Thoracic aorta (tissue), 2 donors: ENCODE measurements around the gene FCER2. TPM values are rescaled to one million over a fixed set of nuclear protein-coding genes. Genes with fewer than 3 reads are reported as not detected.

Source experiments
- ATAC-seq: fragments of 150-250 bp; one replicate; pipeline ENCODE4 v1.8.0; 2017; ENCODE audit warnings: low read depth; ENCODE audit not compliant: insufficient number of reproducible peaks, low FRiP score
- DNase-seq: peaks from one replicate; pipeline ENCODE4 v3.0.0-alpha.2; 2020; ENCODE audit warnings: low spot score
- H3K27ac ChIP-seq, 2 donors: fragments of 200-600 bp; sonication (generic); 1 replicate in 1 of 2; 2 replicates in 1 of 2; pipeline ENCODE4 v1.5.1; 2016; ENCODE audit warnings: mild to moderate bottlenecking in 2 of 2, moderate library complexity in 2 of 2
- H3K27me3 ChIP-seq: fragments of 200-600 bp; sonication (generic); replicated peaks from 2 replicates; pipeline ENCODE4 v1.6.0; 2016; ENCODE audit warnings: mild to moderate bottlenecking; ENCODE audit not compliant: insufficient read depth
- H3K36me3 ChIP-seq: fragments of 200-600 bp; sonication (generic); one replicate; pipeline ENCODE4 v1.5.1; 2016
- H3K4me1 ChIP-seq, 2 donors: fragments of 200-600 bp; sonication (generic); 1 replicate in 1 of 2; 2 replicates in 1 of 2; pipeline versions ENCODE4 v1.5.1 to v1.6.0; 2016; ENCODE audit warnings: low read depth in 2 of 2, mild to moderate bottlenecking in 1 of 2; ENCODE audit not compliant: control insufficient read depth in 1 of 2
- H3K4me3 ChIP-seq: fragments of 200-600 bp; sonication (generic); 2 replicates; pipeline ENCODE4 v1.5.1; 2016; ENCODE audit warnings: mild to moderate bottlenecking
- H3K9me3 ChIP-seq: fragments of 200-600 bp; sonication (generic); 2 replicates; pipeline ENCODE4 v1.5.1; 2016
- total RNA-seq, 2 donors: library from RNA; depleted of rRNA; stranded (reverse); fragments of >200 nt; gene quantifications; one replicate each; pipeline versions ENCODE4 v1.1.0 to v1.2.3, GENCODE V29; 2016
- TF ChIP-seq, protein P1 (sequence below): fragments of 200-600 bp; sonication (generic); IDR thresholded peaks from one replicate; pipeline ENCODE4 v1.5.1; 2019; ENCODE audit warnings: antibody characterized with exemption

Gene FCER2
- total RNA-seq, 2 donors from 2014 or later, result 1.4 to 1.5 TPM

DNA sequence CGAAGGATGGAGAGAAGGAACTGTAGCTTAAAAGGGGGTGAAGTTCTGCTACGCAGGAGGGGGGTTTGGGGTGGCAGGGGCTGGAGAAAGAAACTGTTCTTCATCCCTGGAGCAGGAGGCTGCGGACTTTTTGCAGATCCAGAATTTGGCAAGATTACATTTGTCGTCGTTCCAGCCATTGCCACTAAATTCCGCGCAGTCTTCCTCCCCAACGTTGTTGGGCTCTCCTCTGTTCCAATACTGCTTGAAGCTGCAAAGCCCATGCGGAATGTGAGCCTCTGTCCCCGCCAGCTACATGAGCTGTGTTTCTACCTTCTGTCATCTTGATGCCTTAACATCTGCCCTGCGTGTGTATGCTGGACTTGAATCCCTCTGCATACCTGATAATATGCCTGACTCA lies 41.1 kb upstream of the FCER2 start:
- no peaks in the 10 kb centered on the region for H3K36me3 ChIP-seq
- ATAC-seq, result no peak
- no peaks in the 10 kb centered on the region for H3K4me1 ChIP-seq
- no peaks in the 10 kb centered on the region for H3K9me3 ChIP-seq
- no peak for DNase-seq
- H3K27ac ChIP-seq, result no peak overlapping the region
- no peak overlapping the region for H3K4me3 ChIP-seq
- TF ChIP-seq, protein P1, sequence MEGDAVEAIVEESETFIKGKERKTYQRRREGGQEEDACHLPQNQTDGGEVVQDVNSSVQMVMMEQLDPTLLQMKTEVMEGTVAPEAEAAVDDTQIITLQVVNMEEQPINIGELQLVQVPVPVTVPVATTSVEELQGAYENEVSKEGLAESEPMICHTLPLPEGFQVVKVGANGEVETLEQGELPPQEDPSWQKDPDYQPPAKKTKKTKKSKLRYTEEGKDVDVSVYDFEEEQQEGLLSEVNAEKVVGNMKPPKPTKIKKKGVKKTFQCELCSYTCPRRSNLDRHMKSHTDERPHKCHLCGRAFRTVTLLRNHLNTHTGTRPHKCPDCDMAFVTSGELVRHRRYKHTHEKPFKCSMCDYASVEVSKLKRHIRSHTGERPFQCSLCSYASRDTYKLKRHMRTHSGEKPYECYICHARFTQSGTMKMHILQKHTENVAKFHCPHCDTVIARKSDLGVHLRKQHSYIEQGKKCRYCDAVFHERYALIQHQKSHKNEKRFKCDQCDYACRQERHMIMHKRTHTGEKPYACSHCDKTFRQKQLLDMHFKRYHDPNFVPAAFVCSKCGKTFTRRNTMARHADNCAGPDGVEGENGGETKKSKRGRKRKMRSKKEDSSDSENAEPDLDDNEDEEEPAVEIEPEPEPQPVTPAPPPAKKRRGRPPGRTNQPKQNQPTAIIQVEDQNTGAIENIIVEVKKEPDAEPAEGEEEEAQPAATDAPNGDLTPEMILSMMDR, result no peak
- no peaks in the 10 kb centered on the region for H3K27me3 ChIP-seq

DNA sequence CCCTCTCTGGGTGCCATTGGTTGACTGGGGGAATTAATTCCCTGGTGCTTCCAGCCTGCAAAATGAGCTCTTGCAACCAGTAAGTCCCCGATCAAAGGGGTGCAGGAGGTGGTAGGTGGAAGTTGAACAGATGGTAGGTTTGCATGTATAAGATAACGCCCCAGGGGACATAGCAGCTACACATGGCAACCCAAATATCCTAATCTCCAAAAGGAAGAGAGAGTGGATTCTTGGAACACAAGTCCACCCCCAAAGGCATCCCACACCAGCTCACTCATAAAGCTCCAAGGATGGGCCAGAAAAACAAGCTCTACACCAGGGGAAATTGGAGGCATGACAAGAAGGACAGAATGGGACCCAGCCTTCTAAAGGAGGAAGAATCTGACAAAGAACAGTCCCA lies 40.6 kb upstream of the FCER2 start:
- no peaks in the 10 kb centered on the region for H3K4me1 ChIP-seq
- no peaks in the 10 kb centered on the region for H3K27me3 ChIP-seq
- H3K4me3 ChIP-seq, result no peak overlapping the region
- DNase-seq, result no peak
- H3K9me3 ChIP-seq, result no peaks in the 10 kb centered on the region
- ATAC-seq, result no peak
- H3K27ac ChIP-seq, result no peak overlapping the region
- TF ChIP-seq, protein P1, result no peak
- no peaks in the 10 kb centered on the region for H3K36me3 ChIP-seq

DNA sequence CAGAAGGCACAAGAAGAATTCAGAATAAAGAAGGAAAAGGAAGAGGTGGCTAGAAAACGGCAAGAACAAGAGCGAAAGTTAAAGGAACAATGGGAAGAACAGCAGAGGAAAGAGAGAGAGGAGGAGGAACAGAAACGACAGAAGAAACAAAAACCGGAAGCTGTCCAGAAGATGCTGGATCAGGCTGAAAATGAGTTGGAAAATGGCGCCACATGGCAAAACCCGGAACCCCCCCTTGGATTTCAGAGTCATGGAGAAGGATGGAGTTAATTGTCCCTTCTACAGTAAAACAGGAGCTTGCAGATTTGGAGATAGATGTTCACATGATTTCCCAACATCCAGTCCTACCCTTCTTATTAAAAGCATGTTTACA lies 38.7 kb upstream of the FCER2 start:
- Histone ChIP-seq H3K27me3 (no peaks in the 10 kb centered on the region), H3K4me1 (no peaks in the 10 kb centered on the region), H3K4me3 (peak overlapping the region; percentile 20), H3K27ac (no peak overlapping the region), H3K9me3 (no peaks in the 10 kb centered on the region), H3K36me3 (no peaks in the 10 kb centered on the region)
- no peak for ATAC-seq
- TF ChIP-seq, protein P1, result no peak
- DNase-seq, result no peak

DNA sequence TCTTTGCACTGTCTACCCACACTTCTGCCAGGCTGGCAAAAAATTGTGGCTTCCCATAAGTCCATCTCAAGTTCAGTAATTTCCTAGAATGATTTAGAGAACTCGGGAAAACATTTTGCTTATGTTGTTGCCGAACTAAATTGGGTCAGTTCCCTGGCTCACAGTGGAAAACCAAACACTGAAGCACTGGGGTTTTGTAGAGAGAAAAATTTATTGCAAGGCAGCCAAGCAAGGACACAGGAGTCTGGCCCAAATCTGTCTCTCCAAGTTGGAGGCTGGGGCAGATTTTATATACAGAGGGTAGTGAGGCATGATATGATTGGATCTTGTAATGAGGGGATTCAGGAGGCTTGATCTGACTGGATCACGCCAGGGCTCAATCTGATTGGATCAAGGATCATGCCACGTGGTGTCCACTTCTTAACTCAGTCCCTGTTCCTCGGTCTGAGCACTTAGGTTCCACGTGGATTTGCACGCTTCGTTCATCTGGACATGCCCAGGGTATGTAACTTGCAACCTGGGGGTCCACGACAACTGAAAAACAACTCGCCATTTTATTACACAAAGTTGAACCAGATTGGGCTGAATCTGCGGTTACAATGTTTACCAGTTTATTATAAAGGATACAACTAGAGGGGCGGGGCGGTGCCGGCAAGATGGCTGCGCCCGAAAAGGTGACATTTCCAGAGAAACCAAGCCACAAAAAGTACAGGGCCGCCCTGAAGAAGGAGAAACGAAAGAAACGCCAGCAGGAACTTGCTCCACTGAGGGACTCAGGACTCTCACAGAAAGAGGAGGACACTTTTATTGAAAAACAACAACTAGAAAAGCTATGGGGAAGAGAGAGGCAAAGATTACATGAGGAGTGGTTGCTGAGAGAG lies 38.1 kb upstream of the FCER2 start:
- H3K9me3 ChIP-seq, result no peaks in the 10 kb centered on the region
- no peak for ATAC-seq

DNA sequence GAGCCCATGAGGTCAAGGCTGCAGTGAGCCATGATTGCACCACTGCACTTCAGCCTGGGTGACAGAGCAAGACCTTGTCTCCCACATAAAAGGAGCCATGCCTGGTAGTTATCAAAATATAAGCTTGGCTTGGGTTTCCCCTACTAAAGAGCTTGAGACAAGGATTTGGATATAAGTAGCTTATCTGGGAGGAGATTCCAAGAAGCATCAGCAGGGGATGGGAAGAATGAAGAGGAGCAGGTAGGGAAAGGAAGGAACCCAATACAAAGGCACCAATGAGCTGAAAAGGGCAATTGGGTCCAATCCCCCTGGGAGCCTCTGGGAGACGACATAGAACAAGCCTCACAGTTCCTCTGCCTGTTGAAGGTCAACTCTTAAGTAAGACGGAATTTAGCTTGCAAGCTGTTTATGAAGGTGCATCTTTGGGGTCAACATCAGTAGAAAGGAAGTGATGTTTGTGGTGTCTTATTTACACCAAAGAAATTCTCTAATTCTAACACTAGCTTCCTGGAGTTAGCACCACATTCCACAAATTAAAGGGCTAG lies 37.4 kb upstream of the FCER2 start:
- Histone ChIP-seq H3K36me3 (no peaks in the 10 kb centered on the region), H3K27me3 (no peaks in the 10 kb centered on the region), H3K9me3 (no peaks in the 10 kb centered on the region), H3K27ac (no peak overlapping the region), H3K4me1 (no peaks in the 10 kb centered on the region), H3K4me3 (no peak overlapping the region)
- TF ChIP-seq, protein P1, result no peak
- no peak for DNase-seq
- ATAC-seq, result no peak

More for the DNA sequence above, 38.1 kb upstream of the FCER2 start:
- Histone ChIP-seq H3K4me3 (peak overlapping the region; percentile 20), H3K27me3 (no peaks in the 10 kb centered on the region), H3K4me1 (no peaks in the 10 kb centered on the region), H3K27ac (no peak overlapping the region), H3K36me3 (no peaks in the 10 kb centered on the region)
- TF ChIP-seq, protein P1, result no peak
- DNase-seq, result no peak
